Testis (tissue), 3 donors: ENCODE measurements around the gene HOXB7. TPM values are rescaled to one million over a fixed set of nuclear protein-coding genes. Genes with fewer than 3 reads are reported as not detected.
A peak's percentile ranks its signal among the peaks of the same experiment; 100 is the strongest.

Experiments used
- DNase-seq: peaks from one replicate; pipeline ENCODE4 v3.0.0-alpha.2; 2019
- H3K27ac ChIP-seq, 2 donors: fragments of 200-600 bp; sonication (generic); one replicate each; pipeline ENCODE4 v1.5.1; 2019
- H3K27me3 ChIP-seq: fragments of 200-600 bp; sonication (generic); one replicate; pipeline ENCODE4 v1.5.1; 2019
- H3K36me3 ChIP-seq: fragments of 200-600 bp; sonication (generic); one replicate; pipeline ENCODE4 v1.5.1; 2017; ENCODE audit warnings: low read depth; ENCODE audit errors: missing control alignments
- H3K4me1 ChIP-seq: fragments of 200-600 bp; sonication (generic); one replicate; pipeline ENCODE4 v1.5.1; 2019
- H3K4me3 ChIP-seq, 2 donors: fragments of 200-600 bp; sonication (generic); one replicate each; pipeline ENCODE4 v1.5.1; 2017 to 2019
- H3K9me3 ChIP-seq: fragments of 200-600 bp; sonication (generic); one replicate; pipeline ENCODE4 v1.5.1; 2017
- CTCF ChIP-seq, 3 experiments: fragments of 450-650 bp in 2 of 3; fragments of 200-600 bp in 1 of 3; sonication (generic) in 1 of 3; IDR thresholded peaks; one replicate each; pipeline ENCODE4 v1.5.1; 2016 to 2019; ENCODE audit warnings: antibody characterized with exemption in 3 of 3, mild to moderate bottlenecking in 2 of 3, moderate library complexity in 1 of 3
- POLR2A ChIP-seq: fragments of 450-650 bp; IDR thresholded peaks from one replicate; pipeline ENCODE4 v1.6.1; 2017; ENCODE audit warnings: antibody characterized with exemption, mild to moderate bottlenecking, moderate library complexity
- WGBS, 2 donors: methylation state at CpG; one replicate each; pipeline ENCODE4 v1.1.5; 2018; 5-methylcytosine and 5-hydroxymethylcytosine counted together
- intact Hi-C: fragments of 100-400 bp; cut with DNase I; formaldehyde crosslinking; loops from one replicate; pipeline ENCODE4 v1.15.1; 2023; ENCODE audit warnings: low total_unique reads
- polyA plus RNA-seq: library from polyadenylated mRNA; stranded (reverse); fragments of 350-450 nt; fragmentation: Illumina TruSeq; extraction: RNeasy Lipid Tissue Mini Kit (QIAGEN cat#74804); gene quantifications from one replicate; pipeline ENCODE4 v1.2.3, GENCODE V29; 2014; ENCODE audit warnings: low read depth, low replicate concordance; ENCODE audit not compliant: insufficient read depth
- total RNA-seq, 2 donors: library from RNA; depleted of rRNA; stranded (reverse); fragments of >200 nt; gene quantifications; one replicate each; pipeline ENCODE4 v1.2.3, GENCODE V29; 2016

HOXB7 gene
- total and polyA plus RNA-seq, 3 donors from 2014 or later, result 2.8 to 4.4 (median 3.2) TPM

- intact Hi-C loops, result loop anchor here (10.0 kb wide), 1 partner anchor 100 kb away; no protein-coding TSS in a partner anchor
- H3K9me3 ChIP-seq, result no peaks in the 10 kb centered on the region
- H3K27ac ChIP-seq, result no peak overlapping the region
- DNase-seq, result no peak
- no peaks in the 10 kb centered on the region for H3K27me3 ChIP-seq
- TF ChIP-seq CTCF (IDR thresholded peaks at IDR 0.05), result no peak
- TF ChIP-seq POLR2A, result no peak
- 20 to 24% methylated on average over 12 to 25 of the region's 25 CpGs for WGBS, 2 donors
- no peaks in the 10 kb centered on the region for H3K4me1 ChIP-seq
- H3K4me3 ChIP-seq, result peak overlapping the region in 1 of 2 donors; percentile 30
- no peaks in the 10 kb centered on the region for H3K36me3 ChIP-seq
Observed at GRCh38 chr17:48594538-48595277, 16.1 kb downstream of the HOXB7 start.

- Histone ChIP-seq H3K4me1 (no peaks in the 10 kb centered on the region), H3K4me3 (peak overlapping the region; percentile 18 to 30), H3K27ac (no peak overlapping the region), H3K27me3 (no peaks in the 10 kb centered on the region), H3K9me3 (no peaks in the 10 kb centered on the region), H3K36me3 (no peaks in the 10 kb centered on the region)
- 6 to 10% methylated on average over 35 to 37 of the region's 37 CpGs for WGBS, 2 donors
- peak; percentile 76 for DNase-seq
- intact Hi-C loops, result loop anchor here (10.0 kb wide), 1 partner anchor 99 kb away; no protein-coding TSS in a partner anchor
- no peak for TF ChIP-seq POLR2A
- TF ChIP-seq CTCF (IDR thresholded peaks at IDR 0.05), result peak in 2 of 3 experiments; percentile 64 to 65
Observed at GRCh38 chr17:48593840-48594537, 16.8 kb downstream of the HOXB7 start.

GRCh38 chr17:48593126-48593829 lies 17.5 kb downstream of the HOXB7 start, which contains the start of gene HOXB5:
TSS of gene HOXB5 (minus strand) at chr17:48593779. CDS start at chr17:48593682, 97 bp downstream.
- H3K4me3 ChIP-seq, result peak within 1 kb of the TSS; percentile 18 to 30
- no peaks in the 10 kb centered on the region for H3K4me1 ChIP-seq
- no peaks in the 10 kb centered on the region for H3K27me3 ChIP-seq
- 1% methylated on average over 24 to 44 of the region's 50 CpGs for WGBS, 2 donors
- H3K36me3 ChIP-seq, result no peaks in the 10 kb centered on the region
- no peak within 1 kb of the TSS for H3K27ac ChIP-seq
- intact Hi-C loops, result loop anchor here (10.0 kb wide), 1 partner anchor 98 kb away; no protein-coding TSS in a partner anchor
- DNase-seq, result no peak
- TF ChIP-seq CTCF (IDR thresholded peaks at IDR 0.05) (no peak), POLR2A (no peak)
- no peaks in the 10 kb centered on the region for H3K9me3 ChIP-seq

- H3K4me3 ChIP-seq, result peak overlapping the region in 1 of 2 donors; percentile 30
- DNase-seq, result no peak
- H3K4me1 ChIP-seq, result no peaks in the 10 kb centered on the region
- 2 to 9% methylated on average over 14 of the region's 14 CpGs for WGBS, 2 donors
- TF ChIP-seq POLR2A (no peak), CTCF (IDR thresholded peaks at IDR 0.05) (no peak)
- H3K36me3 ChIP-seq, result no peaks in the 10 kb centered on the region
- H3K9me3 ChIP-seq, result no peaks in the 10 kb centered on the region
- H3K27me3 ChIP-seq, result no peaks in the 10 kb centered on the region
- intact Hi-C loops, result loop anchor here (10.0 kb wide), 1 partner anchor 98 kb away; no protein-coding TSS in a partner anchor
- no peak overlapping the region for H3K27ac ChIP-seq
Observed at GRCh38 chr17:48592577-48592976, 18.2 kb downstream of the HOXB7 start.
